RPMI7951 (cell line): ENCODE measurements around the gene PLA2G4A. TPM values are rescaled to one million over a fixed set of nuclear protein-coding genes. Genes with fewer than 3 reads are reported as not detected.
"Not testable (repeated sequence)": the region's sequence is repeated elsewhere in the genome, so short reads cannot be mapped to it uniquely, and the experiment has no call there.

Experiments
- DNase-seq: peaks from one replicate; pipeline ENCODE4 v3.0.0-alpha.2; 2012; ENCODE audit warnings: low read depth
- total RNA-seq: library from RNA; depleted of rRNA; stranded (reverse); fragments of >200 nt; shearing (Covaris generic); gene quantifications from 2 replicates; pipeline ENCODE4 v1.2.3, GENCODE V29; 2014

Gene PLA2G4A
- total RNA-seq, 1 experiment from 2014 or later, result 6.7 TPM

DNA sequence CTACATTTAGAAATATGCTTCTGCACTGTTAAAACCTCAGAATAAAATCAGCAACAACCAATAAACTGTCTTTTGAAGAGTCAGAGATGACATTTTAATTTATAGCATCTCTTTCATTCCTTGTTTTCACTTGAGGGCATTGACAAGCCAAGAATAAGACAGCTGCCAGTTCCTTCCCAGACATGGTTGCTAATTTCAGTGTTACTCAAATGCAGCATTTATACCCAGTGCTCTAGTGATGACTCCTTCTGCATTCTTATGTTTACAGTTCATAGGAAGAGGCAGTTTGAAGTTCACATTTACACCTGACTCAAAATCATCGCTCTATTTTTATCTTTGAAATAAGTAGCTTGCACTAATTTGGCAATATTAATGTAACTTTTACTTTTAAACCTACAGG is 44.9 kb downstream of the PLA2G4A start:
- DNase-seq, result peak; percentile 21

DNA sequence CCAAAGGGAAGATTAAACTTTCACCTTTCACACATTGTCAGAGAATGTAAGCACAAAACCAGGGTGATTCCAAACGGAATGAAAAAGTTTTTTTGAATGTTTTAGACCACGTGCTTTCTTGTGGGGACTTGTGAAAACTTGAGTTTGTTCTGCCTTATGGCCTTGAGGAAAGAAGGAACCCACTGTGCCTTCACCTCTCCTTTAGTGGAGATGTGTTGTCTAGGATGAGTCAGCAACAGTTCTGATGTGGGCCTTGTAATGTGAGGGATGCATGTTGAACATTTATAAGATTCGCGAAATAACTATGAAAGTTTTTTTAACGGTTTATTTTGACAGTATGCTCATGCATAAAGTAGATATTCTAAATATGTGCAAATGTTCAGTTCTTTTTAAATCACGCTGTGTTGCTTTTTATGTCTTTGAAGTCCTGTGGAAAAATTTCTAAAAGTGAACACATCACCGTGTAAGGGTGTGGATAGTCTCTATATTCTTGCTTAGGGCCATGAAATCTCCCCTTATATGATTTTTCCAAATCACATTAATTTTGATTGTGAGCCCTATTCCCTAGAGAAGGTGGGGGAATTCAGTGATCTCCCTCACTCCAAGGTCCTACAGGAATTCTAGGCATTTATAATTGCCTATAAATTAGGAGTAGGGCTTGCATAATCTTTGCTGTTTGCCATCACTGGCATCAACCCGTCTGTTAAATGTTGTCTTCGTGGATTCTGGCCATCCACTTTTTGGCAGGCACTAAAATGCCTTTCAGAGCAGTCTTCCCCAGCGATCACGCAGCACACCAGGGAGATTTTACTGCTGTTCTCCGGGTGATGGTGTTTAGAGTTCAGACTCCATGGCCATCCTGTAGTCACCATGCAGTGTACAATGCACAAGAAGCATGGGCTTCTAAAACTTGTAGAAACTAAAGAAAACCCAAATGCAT is 47.4 kb downstream of the PLA2G4A start:
- peak; percentile 20 for DNase-seq

DNA sequence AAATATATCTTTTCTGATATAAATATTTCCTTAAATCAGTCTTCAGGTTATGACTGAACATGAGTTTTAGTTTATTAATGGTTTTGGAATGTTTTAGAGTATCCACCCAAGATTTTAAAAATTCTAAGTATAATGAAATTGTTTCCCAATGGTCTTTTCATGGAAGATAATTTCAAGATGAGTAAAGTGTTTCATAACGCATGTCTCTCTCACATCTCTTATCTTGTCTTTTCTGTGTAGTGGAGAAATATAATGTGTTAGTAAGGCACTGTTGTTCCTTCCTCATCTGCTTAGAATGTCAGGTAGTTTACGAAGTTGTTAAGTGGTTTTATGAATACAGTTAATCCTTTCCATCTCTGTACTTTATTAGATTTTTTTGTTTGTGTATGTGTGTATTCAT is 49.6 kb downstream of the PLA2G4A start:
- DNase-seq, result no peak

DNA sequence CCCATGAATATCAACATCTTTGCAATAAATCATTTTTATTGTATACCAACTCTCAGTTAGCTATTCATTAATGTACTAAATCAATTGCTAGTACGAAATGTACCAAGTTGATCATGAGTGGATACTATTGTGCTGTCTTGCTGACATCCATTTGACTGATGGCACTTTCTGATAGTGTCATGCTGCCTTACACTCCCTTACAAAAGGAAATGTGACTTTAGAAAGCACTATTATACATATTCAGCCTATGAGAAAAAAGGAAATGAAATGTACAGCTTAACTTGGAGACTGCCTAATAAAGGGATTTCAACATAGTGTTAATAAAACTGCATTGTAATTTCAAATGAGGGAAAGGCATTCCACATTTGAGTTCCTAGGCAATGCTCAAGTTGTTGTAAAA is 52.2 kb downstream of the PLA2G4A start:
- DNase-seq, result no peak

DNA sequence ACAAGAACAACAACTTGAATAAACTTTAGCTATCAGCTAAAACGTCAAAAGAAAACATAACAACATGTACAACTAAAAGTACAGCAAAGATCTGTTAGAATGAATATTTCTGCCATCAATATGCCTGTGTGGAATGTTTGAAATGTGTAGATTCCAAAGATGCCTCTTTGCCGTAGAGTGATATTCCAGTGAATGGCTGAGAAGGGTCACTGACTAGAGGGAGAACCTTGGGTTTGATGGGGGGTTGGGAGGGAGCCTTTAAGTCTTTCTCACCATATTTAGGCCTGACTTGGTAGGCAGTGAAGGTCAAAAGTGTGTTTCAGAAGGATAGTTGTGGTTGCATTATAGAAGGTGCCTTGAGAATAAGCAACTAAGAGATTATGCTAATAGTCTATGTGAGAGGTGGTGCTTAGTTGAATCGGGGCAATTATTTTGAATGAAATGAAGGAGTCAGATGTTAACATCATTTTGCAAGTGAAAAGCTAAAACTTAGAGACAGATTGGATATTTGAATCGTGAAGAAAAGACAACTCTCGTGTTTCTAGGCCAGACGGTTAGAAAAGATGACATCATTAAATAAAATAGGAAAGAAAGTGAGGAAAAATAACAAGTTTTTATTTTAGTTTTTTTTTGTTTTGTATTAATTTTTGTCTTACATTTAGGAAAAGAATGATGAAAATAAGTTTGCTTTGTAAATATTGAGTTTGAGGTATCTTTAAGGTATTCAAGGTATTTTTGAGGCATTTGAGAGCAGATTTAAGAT is 53.8 kb downstream of the PLA2G4A start:
- DNase-seq, result no peak

DNA sequence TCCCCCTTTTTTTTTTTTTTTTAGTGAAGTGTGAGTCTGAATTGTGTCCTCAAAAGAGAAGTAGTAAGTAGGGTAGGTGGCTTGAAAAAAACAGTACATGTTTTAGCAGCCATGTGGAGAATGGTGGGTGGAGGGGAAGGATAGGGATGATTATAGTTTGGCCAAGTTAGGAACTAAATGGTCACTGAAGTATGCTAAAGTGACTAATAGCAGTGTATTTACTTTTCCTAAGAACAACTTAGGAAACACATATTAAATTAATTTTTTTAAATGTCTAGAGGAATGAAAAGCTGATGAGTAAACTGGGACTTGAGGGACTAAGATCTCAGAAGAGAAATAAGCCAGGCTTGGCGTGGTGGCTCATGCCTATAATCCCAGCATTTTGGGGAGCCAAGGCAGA is 55.5 kb downstream of the PLA2G4A start:
- no peak for DNase-seq

DNA sequence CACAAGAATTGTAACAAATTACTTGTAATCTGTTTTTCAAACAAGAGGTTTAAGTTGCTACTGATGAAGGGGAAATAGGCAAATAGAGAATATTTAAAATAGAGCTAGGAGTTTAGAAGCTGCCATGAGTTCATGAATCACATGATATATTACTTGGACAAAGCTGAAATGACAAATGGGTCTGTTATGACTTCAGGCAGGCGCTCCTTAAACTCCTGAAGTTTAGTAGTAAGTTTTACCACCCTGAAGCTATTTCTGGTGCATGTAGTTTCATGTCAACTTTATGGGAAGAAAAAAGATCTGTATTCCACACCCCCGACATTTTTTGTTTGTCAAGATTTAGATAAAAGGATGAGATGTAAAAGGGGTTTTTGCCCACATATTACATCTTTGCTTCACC is 58.5 kb downstream of the PLA2G4A start:
- DNase-seq, result no peak

DNA sequence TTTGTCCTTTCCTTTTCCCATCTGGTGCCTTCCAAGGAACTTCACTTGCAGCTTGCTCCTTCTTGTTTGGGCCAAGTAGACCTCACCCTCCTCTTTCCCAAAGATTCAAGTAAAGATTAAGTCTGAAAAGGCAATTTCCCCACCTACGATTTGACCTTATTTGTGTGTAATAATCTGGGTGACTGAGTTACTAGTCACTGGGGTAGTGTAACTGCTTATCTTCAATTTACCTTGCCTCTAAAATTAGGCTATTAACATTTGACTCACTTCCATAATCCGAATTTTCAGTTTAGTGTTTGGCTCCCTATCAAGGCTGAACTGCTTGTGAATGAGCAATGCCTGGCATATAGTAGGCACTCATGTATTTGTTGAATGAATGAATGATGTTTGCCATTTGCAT is 59.6 kb downstream of the PLA2G4A start:
- DNase-seq, result no peak

DNA sequence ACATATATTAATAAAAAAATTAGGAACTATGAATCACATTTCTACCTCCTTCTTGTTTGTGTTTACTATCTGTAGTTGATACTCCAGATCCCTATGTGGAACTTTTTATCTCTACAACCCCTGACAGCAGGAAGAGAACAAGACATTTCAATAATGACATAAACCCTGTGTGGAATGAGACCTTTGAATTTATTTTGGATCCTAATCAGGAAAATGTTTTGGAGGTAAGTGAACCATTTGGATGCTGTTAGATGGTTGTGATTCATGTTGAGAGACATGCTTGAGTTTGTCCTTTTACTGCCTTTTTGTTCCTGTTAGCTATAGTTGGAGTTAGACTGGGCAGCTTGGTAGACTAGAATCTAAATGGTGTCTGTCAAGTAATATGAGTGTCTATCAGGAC is 64.2 kb downstream of the PLA2G4A start:
- DNase-seq, result no peak

DNA sequence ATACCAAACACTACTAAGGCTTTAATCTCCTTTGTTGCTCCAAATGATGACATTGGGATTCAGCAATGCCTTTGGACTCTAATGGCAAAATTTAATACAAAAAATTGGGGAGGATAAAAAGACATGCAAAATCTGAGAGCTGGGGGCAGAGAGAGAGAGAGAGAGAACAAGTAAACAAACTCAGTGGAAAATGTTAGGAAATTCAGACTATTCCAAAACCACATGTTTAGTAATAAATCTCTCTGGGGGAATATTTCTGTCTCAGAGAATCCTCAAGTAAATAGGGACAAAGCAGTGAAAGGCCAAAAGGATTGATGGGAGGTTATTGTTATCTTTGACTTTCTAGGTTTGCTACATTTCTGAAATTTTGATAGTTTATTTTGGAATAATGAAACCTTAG is 65.7 kb downstream of the PLA2G4A start:
- no peak for DNase-seq

DNA sequence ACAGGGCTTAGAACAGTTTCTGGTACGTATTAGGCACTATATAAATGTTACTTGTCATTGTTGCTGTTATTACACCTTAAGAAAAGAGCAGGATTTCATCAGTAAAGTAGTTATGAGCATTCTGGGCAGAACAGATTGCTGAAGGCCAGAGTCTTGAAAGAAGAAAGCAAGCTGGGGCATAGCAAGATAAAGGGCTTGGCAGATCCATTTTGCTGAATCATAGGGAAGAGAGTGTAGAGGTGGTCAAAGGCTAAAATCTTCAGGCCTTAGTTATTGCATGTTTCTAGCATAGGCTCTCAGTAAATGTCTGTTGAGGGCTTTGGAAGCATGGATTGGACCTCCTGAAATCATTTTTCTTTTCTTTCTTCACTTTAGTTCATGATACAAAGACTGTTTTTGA is 67.5 kb downstream of the PLA2G4A start:
- peak; percentile 4 for DNase-seq

DNA sequence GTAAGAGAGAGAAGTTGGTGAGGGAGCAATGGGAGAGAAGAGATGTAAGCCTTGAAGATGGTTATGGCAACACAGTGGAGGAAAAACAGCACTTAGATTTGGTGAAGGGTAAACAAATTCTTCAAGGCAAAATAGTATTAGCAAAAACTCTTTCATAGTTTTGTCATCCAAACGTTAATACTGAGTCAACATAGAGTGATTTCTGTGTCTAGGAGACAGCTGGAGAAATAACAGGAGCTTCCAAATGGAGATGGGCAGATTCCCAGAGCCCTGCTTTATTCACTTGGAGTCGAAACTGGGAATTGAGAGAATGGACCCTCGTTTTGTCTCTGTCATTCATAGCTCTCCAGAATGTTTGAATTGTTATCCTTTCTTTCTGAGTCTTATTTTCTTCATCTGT is 68.3 kb downstream of the PLA2G4A start:
- no peak for DNase-seq

DNA sequence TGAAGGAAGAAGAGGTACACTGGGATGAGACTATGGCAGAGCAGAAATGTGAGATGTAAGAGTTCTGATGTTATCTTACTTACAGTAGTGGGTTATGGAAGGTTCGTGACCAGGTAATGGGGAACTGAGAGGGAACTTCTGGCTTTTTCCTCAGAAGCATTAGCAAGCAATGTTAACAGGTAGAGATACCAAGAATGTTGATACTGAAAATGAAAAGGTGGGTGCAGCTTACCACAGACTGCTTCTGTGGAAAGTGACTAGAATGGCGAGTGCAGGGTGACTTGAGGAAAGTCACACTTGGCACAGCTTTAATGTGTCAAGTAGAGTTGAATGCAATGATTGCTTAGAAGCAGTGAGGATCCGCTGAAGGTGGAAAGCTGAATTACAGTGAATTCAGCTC is 70.8 kb downstream of the PLA2G4A start:
- no peak for DNase-seq

DNA sequence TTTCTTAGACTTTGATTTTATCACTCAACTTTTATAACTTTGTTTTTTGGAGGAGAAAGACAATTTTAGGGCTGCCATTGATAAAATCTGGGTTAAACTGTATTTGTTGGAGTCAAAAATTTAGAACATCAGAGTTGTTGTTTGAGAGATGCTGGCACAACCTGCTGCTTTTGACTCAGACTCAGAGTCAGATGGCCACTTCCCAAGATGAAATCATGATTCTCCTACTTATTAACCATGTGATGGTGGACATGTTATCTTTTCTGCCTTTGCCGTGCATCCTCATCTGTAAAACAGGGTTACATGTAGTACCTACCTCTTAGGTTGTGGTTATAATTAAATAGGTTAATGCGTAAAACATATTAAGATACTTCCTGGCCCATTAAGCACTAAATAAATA is 71.2 kb downstream of the PLA2G4A start:
- no peak for DNase-seq

DNA sequence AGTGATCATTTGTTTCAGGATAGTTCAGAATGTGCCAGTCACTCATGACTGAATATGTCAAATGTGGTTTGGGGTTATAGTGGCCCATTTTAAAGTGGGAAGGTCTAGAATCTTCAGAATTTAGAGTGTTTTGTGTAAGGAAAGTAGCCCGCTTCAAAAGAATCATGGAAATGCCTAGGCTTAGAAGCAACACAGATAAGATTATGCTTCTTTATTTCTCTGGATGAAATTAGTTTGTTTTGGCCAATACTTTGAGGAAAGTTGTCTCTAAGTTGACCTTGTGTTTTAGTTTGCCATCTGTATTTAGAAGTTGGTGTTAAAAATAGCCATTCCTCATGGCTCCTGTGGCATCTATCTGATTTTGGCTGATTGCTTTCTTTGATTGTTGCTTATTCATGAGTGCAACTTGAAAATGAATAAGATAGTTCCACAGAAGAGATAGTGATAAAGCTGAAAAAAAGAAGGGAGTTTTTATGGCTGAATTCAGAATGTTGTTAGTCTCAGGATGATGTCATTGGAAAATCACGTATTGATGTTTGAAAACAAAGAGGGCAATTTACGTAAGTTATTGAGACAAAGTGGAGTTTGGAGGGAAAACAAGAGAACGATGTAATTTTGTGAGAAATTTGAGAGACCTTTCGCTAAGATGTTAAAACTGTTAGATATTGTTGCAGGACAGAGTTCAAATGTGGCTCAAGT is 71.9 kb downstream of the PLA2G4A start:
- no peak for DNase-seq

DNA sequence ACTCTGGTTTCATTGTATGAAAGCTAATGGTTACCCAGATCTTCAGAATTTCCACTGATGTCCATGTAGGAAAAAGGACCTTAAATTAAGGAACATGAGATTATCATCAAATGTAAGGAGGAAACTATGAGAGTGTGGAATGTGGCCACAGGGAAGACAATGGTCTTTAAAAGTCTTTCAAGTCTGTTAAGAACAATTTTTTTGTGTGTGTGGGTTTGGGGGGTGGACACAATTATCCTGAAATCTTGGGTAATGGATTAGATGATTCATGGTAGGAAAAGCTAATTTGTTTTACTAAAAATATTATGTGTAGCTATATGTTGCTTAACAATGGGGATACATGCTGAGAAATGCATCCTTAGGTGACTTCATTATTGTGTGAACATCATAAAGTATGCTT is 72.9 kb downstream of the PLA2G4A start:
- DNase-seq, result no peak

DNA sequence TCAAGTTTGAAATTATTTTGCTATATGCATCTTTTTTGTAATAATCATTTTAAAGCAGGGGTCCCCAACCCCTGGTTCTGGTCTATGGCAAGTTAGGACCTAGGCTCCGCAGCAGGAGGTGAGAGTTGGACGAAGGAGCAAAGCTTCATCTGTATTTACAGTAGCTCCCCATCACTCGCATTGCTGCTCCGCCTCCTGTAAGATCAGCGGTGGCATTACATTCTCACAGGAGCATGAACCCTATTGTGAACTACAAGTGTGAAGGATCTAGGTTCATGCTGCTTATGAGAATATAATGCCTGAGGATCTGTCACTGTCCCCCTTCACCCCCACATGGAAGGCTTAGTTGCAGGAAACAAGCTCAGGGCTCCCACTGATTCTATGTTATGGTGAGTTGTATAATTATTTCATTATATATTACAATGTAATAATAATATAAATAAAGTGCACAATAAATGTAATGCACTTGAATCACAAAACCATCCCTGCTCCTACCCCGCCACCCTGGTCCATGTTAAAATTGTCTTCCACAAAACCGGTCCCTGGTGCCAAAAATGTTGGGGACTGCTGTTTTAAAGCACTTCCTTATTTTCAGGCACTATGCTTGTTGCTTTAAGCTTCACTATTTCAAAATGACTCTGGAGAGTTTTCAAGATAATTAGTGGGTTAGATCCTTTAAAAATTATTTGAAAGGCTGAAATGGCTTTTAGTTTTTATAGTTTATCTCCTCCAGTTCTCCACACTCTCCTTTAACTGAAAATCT is 74.8 kb downstream of the PLA2G4A start:
- DNase-seq, result no peak

DNA sequence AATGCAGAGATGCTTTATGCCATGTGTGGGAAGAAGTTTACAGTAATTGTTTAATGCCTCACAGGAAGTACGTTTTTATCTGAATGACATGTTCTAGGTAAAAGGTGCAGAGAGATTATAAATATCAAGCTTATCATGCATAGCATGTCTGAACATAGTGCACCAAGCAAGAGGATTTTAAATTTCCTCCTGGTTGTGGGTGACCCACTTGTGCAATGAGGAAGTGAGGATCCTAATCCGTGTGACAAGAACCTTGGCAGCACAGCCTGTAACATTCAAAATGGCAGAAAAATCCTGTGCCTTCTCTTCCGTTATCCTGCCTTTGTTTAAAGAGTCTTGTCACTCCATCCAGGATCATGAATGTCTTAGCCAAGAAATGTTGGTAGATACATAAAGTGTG is 75.6 kb downstream of the PLA2G4A start:
- DNase-seq, result no peak

DNA sequence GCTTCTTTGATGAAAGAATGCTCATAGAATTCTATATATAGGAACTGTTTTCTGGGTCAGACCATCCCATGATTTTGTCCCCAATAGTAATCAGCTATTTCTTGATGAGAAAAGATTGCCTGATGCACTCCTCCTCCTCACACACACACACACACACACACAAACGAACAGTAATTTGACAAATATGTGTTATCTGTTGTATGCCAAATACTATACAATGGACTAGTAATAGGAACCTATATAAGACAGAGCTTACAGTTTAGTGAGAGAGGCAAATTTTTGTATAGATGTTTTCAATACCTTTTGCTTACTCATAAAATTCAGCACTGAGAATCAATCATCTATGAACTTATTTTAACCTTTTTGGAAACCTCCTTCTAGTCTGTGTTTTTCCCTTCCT is 76.8 kb downstream of the PLA2G4A start:
- no peak for DNase-seq

DNA sequence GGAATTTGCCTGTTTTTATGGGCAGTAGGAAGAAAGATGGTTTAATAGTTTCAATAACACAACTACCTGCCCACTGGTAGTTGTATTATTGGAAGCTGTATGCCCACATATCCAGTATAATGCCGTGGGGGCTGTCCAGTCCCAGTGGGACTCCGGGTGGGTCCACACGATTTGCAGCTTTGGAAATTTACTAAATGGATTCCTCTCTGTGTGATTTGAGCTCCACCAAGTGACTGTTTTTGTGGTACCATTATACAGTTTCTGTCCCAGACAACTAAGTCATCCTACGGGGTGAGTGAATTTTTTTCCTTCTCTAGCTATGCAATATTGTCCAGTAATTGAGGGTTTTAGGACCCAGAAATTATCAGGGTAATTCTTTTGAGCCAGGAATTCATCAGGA is 86.8 kb downstream of the PLA2G4A start:
- DNase-seq, result no peak

DNA sequence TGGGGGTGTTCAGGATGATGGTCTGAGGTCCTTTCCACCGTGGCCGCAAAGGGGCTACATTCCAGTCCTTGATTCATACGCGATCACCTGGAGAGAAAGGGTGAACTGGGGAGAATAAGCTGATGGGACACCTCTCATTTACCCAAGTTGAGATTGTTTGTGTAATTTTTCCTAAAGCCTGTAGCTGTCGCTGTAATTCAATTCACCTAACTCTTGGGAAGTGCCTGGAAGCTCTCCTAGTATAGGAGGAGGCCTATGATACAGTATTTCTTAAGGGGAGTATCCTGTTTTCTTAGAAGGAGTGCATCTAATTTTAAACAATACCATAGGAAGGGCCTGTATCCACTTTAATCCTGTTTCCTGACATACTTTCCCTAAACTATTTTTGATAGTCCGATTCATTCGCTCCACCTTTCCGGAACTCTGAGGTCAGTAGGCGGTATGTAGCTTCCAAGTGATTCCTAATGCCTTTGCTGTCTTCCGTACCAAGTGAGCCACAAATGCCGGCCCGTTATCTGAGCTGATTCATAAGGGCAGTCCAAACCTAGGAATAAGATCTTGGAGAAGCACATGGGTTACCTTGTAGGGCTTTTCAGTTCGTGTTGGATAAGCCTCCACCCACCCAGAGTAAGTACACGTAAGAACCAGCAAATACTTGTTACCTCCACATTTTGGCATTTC is 88.5 kb downstream of the PLA2G4A start:
- not testable (repeated sequence) for DNase-seq
